GM12878 (cell line): ENCODE data around the gene TMEM37. TPM values are rescaled to one million over a fixed set of nuclear protein-coding genes. Genes with fewer than 3 reads are reported as not detected.

Source experiments
- ATAC-seq: fragments of 200-7000 bp; cut with Tn5 transposase; 3 replicates; pipeline ENCODE4 v1.9.1; 2020; ENCODE audit warnings: mild to moderate bottlenecking, moderate library complexity
- BruUV-seq: library from RNA; stranded (reverse); fragments of 400-500 nt; replicated peaks from 2 replicates; lab custom pipeline; 2021; lab: Mats Ljungman, UMichigan
- CTCF ChIA-PET: fragments of 300-600 bp; sonication (Branson Sonifier 250); formaldehyde crosslinking; extraction: SDS; loops from one replicate; lab custom pipeline; 2021; ENCODE audit warnings: inconsistent platforms; lab: Yijun Ruan, JAX
- POLR2A ChIA-PET: fragments of 350-600 bp; formaldehyde crosslinking; extraction: SDS; loops from one replicate; lab custom pipeline; 2021; ENCODE audit warnings: inconsistent platforms; lab: Charles Lee
- RAD21 ChIA-PET: fragments of 300-600 bp; sonication (Branson Sonifier 250); formaldehyde crosslinking; loops from one replicate; lab custom pipeline; 2023; ENCODE audit warnings: antibody characterized with exemption; ENCODE audit not compliant: unreplicated experiment; lab: Charles Lee
- SMC1A ChIA-PET: fragments of 300-600 bp; sonication (Branson Sonifier 250); formaldehyde crosslinking; loops from one replicate; lab custom pipeline; 2023; ENCODE audit not compliant: unreplicated experiment, uncharacterized antibody; lab: Charles Lee
- DNase-seq: peaks from one replicate; pipeline ENCODE4 v3.0.0-alpha.2; 2011; ENCODE audit warnings: low read depth, low spot score
- FAIRE-seq: peaks from 3 replicates; lab custom pipeline; 2011; peaks lifted over from hg19 to GRCh38; lab: Jason Lieb, UNC
- H2AFZ ChIP-seq: 2 replicates; pipeline ENCODE4 v1.6.0; 2011; ENCODE audit warnings: low read depth, low read length, control low read depth; ENCODE audit not compliant: control insufficient read depth
- H3K27ac ChIP-seq: 2 replicates; pipeline ENCODE4 v1.5.1; 2011; ENCODE audit warnings: control low read depth; ENCODE audit not compliant: control insufficient read depth, insufficient read depth
- H3K27me3 ChIP-seq, 2 experiments: replicated peaks in 1 of 2; 2 replicates each; pipeline versions ENCODE4 v1.6.0 to v1.6.1; 2011; ENCODE audit warnings: low read length in 1 of 2; ENCODE audit not compliant: control insufficient read depth in 2 of 2, insufficient read depth in 2 of 2
- H3K36me3 ChIP-seq, 2 experiments: 2 replicates each; pipeline ENCODE4 v1.5.1; 2011; ENCODE audit warnings: low read length in 1 of 2; ENCODE audit not compliant: control insufficient read depth in 2 of 2, insufficient read depth in 2 of 2
- H3K4me1 ChIP-seq: 2 replicates; pipeline ENCODE4 v1.6.1; 2011; ENCODE audit warnings: mild to moderate bottlenecking, low read length, moderate library complexity, mixed read lengths; ENCODE audit not compliant: control insufficient read depth, insufficient read depth
- H3K4me2 ChIP-seq: 2 replicates; pipeline ENCODE4 v1.6.0; 2011; ENCODE audit warnings: control low read depth; ENCODE audit not compliant: control insufficient read depth, insufficient read depth
- H3K4me3 ChIP-seq: fragments of 200-600 bp; sonication (generic); 2 replicates; pipeline ENCODE4 v1.5.1; 2016
- H3K79me2 ChIP-seq: 2 replicates; pipeline ENCODE4 v1.6.0; 2011; ENCODE audit warnings: low read length; ENCODE audit not compliant: control insufficient read depth, insufficient read depth
- H3K9ac ChIP-seq: 2 replicates; pipeline ENCODE4 v1.8.0; 2011; ENCODE audit warnings: low read length, control low read depth, mixed read lengths; ENCODE audit not compliant: control insufficient read depth, insufficient read depth
- H3K9me3 ChIP-seq: replicated peaks from 3 replicates; pipeline ENCODE4 v1.5.1; 2011; ENCODE audit warnings: mild to moderate bottlenecking, low read length; ENCODE audit not compliant: control insufficient read depth, insufficient read depth
- H4K20me1 ChIP-seq: 2 replicates; pipeline ENCODE4 v1.6.0; 2011; ENCODE audit not compliant: control insufficient read depth, insufficient read depth
- LARP7 ChIP-seq: fragments of 450-650 bp; IDR thresholded peaks from 2 replicates; pipeline ENCODE4 v1.6.1; 2017; ENCODE audit warnings: mild to moderate bottlenecking
- WGBS: methylation state at CpG from one replicate; pipeline ENCODE4 v1.1.6; 2016; ENCODE audit warnings: low lambda C conversion rate; ENCODE audit not compliant: insufficient replicate concordance, insufficient coverage; ENCODE audit errors: missing lambda C conversion rate; 5-methylcytosine and 5-hydroxymethylcytosine counted together
- in situ Hi-C: fragments of 300-500 bp; cut with MboI; formaldehyde crosslinking; loops from 9 replicates; pipeline ENCODE4 v1.14.3; 2018; ENCODE audit warnings: mixed read lengths
- intact Hi-C: fragments of 100-400 bp; cut with micrococcal nuclease; formaldehyde crosslinking; loops from one replicate; pipeline ENCODE4 v1.14.2; 2022; ENCODE audit not compliant: unreplicated experiment
- polyA plus RNA-seq, 11 experiments: library from polyadenylated mRNA; depleted of rRNA in 4 of 11; unstranded in 6 of 11; stranded (reverse) in 5 of 11; fragments of >200 nt; fragmentation: Nextera tagmentation in 4 of 11; fragmentation: Illumina TruSeq in 1 of 11; extraction: Ambion mirVana in 4 of 11; extraction: Trizol in 1 of 11; gene quantifications; 1 replicate in 1 of 11; 2 replicates in 10 of 11; pipeline versions ENCODE4 v1.2.1 to v1.2.3, GENCODE V29; 2011 to 2016; ENCODE audit warnings: inconsistent platforms in 2 of 11, missing spikeins in 2 of 11, low read depth in 1 of 11
- total RNA-seq, 4 experiments: library from RNA; depleted of rRNA in 3 of 4; stranded (reverse); fragments of >200 nt in 3 of 4; fragmentation: Illumina TruSeq in 1 of 4; extraction: Trizol in 1 of 4; gene quantifications; 2 replicates each; pipeline versions ENCODE4 v1.2.1 to v1.2.3, GENCODE V29; 2013 to 2021
- TF ChIP-seq, protein P1 (sequence below): fragments of 450-650 bp; IDR thresholded peaks from 2 replicates; pipeline ENCODE4 v1.6.1; 2016; ENCODE audit warnings: mild to moderate bottlenecking, moderate library complexity, borderline replicate concordance

The TMEM37 gene
- total and polyA plus RNA-seq, 10 of the 15 experiments (the other 5 are each of a cell fraction or from before 2014, with no cell fraction given), result 0.07 to 0.67 (median 0.24) TPM; not detected in 3

DNA sequence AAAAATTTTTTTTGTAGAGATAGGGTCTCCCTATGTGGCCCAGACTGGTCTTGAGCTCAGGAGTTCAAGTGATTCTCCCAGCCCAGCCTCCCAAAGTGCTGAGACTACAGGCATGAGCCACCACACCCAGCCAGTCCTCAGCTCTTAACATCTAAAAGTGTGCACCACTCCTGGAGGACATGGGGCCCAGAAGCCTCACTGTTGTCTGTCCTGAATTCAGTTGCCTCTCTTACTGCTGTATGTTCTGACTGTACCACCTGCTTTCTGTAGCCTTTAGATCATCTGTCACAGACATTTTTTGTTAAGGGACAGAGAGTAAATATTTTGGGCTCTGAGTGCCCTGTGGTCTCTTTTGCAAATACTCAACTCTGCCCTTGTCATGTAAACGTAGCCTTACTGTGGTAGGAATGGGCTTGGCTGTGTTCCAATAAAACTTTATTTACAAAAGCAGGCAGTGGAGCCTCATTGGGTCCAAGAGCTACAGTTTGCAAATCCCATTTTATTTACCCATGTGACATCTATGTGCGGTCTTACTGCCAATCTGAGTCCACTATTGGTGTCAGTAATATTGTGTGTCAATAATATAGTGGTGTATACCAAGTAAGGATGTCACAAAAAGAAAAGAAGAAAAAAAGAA, 38.1 kb downstream of the TMEM37 start:
- POLR2A ChIA-PET, result interaction anchor here (1.2 kb wide), 1 partner anchor 13 kb away, joined by 3 read pairs; no protein-coding TSS in a partner anchor
- CTCF ChIA-PET, result interaction anchor here (0.7 to 3.4 kb wide), 4 partner anchors 8 to 61 kb away, joined by 3 to 16 read pairs (median 4); no protein-coding TSS in a partner anchor
- H4K20me1 ChIP-seq, result no peaks in the 10 kb centered on the region
- H3K36me3 ChIP-seq, result no peaks in the 10 kb centered on the region
- in situ Hi-C loops (no loop called here), intact Hi-C loops (no loop called here)
- SMC1A ChIA-PET, result interaction anchor here (1.0 to 1.4 kb wide), 2 partner anchors 10 to 21 kb away, joined by 3 read pairs; no protein-coding TSS in a partner anchor
- no peak for DNase-seq
- H3K4me1 ChIP-seq, result no peaks in the 10 kb centered on the region
- ATAC-seq, result no peak
- H3K9ac ChIP-seq, result no peak overlapping the region
- H3K9me3 ChIP-seq, result no peaks in the 10 kb centered on the region
- no peak for FAIRE-seq
- H3K27me3 ChIP-seq, result no peaks in the 10 kb centered on the region
- WGBS, result 22% methylated on average over 2 of the region's 2 CpGs
- no peak overlapping the region for H3K4me3 ChIP-seq
- no peak overlapping the region for H3K27ac ChIP-seq
- no TSS peak for BruUV-seq
- H3K79me2 ChIP-seq, result no peaks in the 10 kb centered on the region
- RAD21 ChIA-PET, result interaction anchor here (1.2 kb wide), 1 partner anchor 29 kb away, joined by 3 read pairs; no protein-coding TSS in a partner anchor
- no peak overlapping the region for H2AFZ ChIP-seq
- TF ChIP-seq, protein P1, sequence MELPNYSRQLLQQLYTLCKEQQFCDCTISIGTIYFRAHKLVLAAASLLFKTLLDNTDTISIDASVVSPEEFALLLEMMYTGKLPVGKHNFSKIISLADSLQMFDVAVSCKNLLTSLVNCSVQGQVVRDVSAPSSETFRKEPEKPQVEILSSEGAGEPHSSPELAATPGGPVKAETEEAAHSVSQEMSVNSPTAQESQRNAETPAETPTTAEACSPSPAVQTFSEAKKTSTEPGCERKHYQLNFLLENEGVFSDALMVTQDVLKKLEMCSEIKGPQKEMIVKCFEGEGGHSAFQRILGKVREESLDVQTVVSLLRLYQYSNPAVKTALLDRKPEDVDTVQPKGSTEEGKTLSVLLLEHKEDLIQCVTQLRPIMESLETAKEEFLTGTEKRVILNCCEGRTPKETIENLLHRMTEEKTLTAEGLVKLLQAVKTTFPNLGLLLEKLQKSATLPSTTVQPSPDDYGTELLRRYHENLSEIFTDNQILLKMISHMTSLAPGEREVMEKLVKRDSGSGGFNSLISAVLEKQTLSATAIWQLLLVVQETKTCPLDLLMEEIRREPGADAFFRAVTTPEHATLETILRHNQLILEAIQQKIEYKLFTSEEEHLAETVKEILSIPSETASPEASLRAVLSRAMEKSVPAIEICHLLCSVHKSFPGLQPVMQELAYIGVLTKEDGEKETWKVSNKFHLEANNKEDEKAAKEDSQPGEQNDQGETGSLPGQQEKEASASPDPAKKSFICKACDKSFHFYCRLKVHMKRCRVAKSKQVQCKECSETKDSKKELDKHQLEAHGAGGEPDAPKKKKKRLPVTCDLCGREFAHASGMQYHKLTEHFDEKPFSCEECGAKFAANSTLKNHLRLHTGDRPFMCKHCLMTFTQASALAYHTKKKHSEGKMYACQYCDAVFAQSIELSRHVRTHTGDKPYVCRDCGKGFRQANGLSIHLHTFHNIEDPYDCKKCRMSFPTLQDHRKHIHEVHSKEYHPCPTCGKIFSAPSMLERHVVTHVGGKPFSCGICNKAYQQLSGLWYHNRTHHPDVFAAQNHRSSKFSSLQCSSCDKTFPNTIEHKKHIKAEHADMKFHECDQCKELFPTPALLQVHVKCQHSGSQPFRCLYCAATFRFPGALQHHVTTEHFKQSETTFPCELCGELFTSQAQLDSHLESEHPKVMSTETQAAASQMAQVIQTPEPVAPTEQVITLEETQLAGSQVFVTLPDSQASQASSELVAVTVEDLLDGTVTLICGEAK, result peak; percentile 66
- no peak for TF ChIP-seq LARP7
- no peak overlapping the region for H3K4me2 ChIP-seq
